ENCODE measurements around the gene PDE4D. TPM values are rescaled to one million over a fixed set of nuclear protein-coding genes. Genes with fewer than 3 reads are reported as not detected.
A peak's percentile ranks its signal among the peaks of the same experiment; 100 is the strongest.
"Not testable (repeated sequence)": the region's sequence is repeated elsewhere in the genome, so short reads cannot be mapped to it uniquely, and the experiment has no call there.

PDE4D gene
- total and polyA plus RNA-seq, 2 experiments from 2014 or later: 4.3 to 9.7 TPM

- Histone ChIP-seq H3K36me3 (ENCODE audit: low read depth) (no peaks in the 10 kb centered on the region), H2AFZ (no peak overlapping the region), H3K27me3 (replicated peaks; ENCODE audit: insufficient read depth) (peaks cover 23% of the 10 kb centered on the region; the same call in 1 of the 2 replicates), H3K79me2 (ENCODE audit: insufficient read depth) (no peaks in the 10 kb centered on the region), H3K27ac (no peak overlapping the region), H3K4me1 (ENCODE audit: insufficient read depth) (no peaks in the 10 kb centered on the region), H4K20me1 (ENCODE audit: insufficient read depth) (no peaks in the 10 kb centered on the region), H3K9ac (no peak overlapping the region), H3K4me3 (no peak overlapping the region), H3F3A (ENCODE audit: insufficient read depth) (no peaks in the 10 kb centered on the region), H3K9me2 (ENCODE audit: insufficient read depth) (no peaks in the 10 kb centered on the region), H3K4me2 (ENCODE audit: unreplicated experiment) (no peak overlapping the region), H3K9me3 (ENCODE audit: low read depth) (no peaks in the 10 kb centered on the region)
- in situ Hi-C loops (cut with MboI): loop anchor here (10.0 kb wide), 2 partner anchors 288 to 408 kb away; no protein-coding TSS in a partner anchor
- DNase-seq: no peak
- no peak for TF ChIP-seq EZH2 (IDR thresholded peaks at IDR 0.05; ENCODE audit: insufficient read depth, poor library complexity, severe bottlenecking)
- no peak for TF ChIP-seq EZH2phosphoT487 (IDR thresholded peaks at IDR 0.05; ENCODE audit: insufficient read depth, low read depth)
Observed at GRCh38 chr5:59387127-59387526, 506.4 kb downstream of the PDE4D start.

- Histone ChIP-seq H3K27ac (no peak overlapping the region), H3F3A (ENCODE audit: insufficient read depth) (no peaks in the 10 kb centered on the region), H4K20me1 (ENCODE audit: insufficient read depth) (no peaks in the 10 kb centered on the region), H3K9me2 (ENCODE audit: insufficient read depth) (no peaks in the 10 kb centered on the region), H3K4me3 (no peak overlapping the region), H3K36me3 (ENCODE audit: low read depth) (no peaks in the 10 kb centered on the region), H3K79me2 (ENCODE audit: insufficient read depth) (no peaks in the 10 kb centered on the region), H2AFZ (no peak overlapping the region), H3K27me3 (replicated peaks; ENCODE audit: insufficient read depth) (peaks cover 30% of the 10 kb centered on the region; the same call in 1 of the 2 replicates), H3K9me3 (ENCODE audit: low read depth) (no peaks in the 10 kb centered on the region), H3K9ac (no peak overlapping the region), H3K4me1 (ENCODE audit: insufficient read depth) (no peaks in the 10 kb centered on the region), H3K4me2 (ENCODE audit: unreplicated experiment) (no peak overlapping the region)
- no peak for TF ChIP-seq EZH2 (IDR thresholded peaks at IDR 0.05; ENCODE audit: insufficient read depth, poor library complexity, severe bottlenecking)
- TF ChIP-seq EZH2phosphoT487 (IDR thresholded peaks at IDR 0.05; ENCODE audit: insufficient read depth, low read depth): no peak
- 94 to 95% methylated on average over 2 of the region's 2 CpGs for WGBS, 2 experiments (ENCODE audit: low coverage in 1 of 2, low lambda C conversion rate in 2 of 2, missing lambda C conversion rate in 2 of 2)
- in situ Hi-C loops (cut with MboI): loop anchor here (10.0 kb wide), 2 partner anchors 289 to 409 kb away; no protein-coding TSS in a partner anchor
- DNase-seq: no peak
Observed at GRCh38 chr5:59385700-59386099, 507.8 kb downstream of the PDE4D start.

GRCh38 chr5:59380350-59380951 is 513.1 kb downstream of the PDE4D start:
- no peak overlapping the region for H3K4me3 ChIP-seq
- H3K4me1 ChIP-seq (ENCODE audit: insufficient read depth): no peaks in the 10 kb centered on the region
- H3K9me3 ChIP-seq (ENCODE audit: low read depth): no peaks in the 10 kb centered on the region
- H3K4me2 ChIP-seq (ENCODE audit: unreplicated experiment): peak overlapping the region; percentile 59
- peak; percentile 73 for DNase-seq
- no peaks in the 10 kb centered on the region for H3K36me3 ChIP-seq (ENCODE audit: low read depth)
- peak overlapping the region; percentile 49 for H2AFZ ChIP-seq
- no peaks in the 10 kb centered on the region for H4K20me1 ChIP-seq (ENCODE audit: insufficient read depth)
- TF ChIP-seq EZH2 (IDR thresholded peaks at IDR 0.05; ENCODE audit: insufficient read depth, poor library complexity, severe bottlenecking) (no peak), EZH2phosphoT487 (IDR thresholded peaks at IDR 0.05; ENCODE audit: insufficient read depth, low read depth) (0 out of 2 replicates have a peak, but pooled peaks have one; percentile 55)
- H3K9ac ChIP-seq: no peak overlapping the region
- H3F3A ChIP-seq (ENCODE audit: insufficient read depth): no peaks in the 10 kb centered on the region
- H3K27ac ChIP-seq: no peak overlapping the region
- no peaks in the 10 kb centered on the region for H3K79me2 ChIP-seq (ENCODE audit: insufficient read depth)
- in situ Hi-C loops (cut with MboI): loop anchor here (10.0 kb wide), 2 partner anchors 294 to 414 kb away; no protein-coding TSS in a partner anchor
- peaks cover 25% of the 10 kb centered on the region for H3K27me3 ChIP-seq (replicated peaks; ENCODE audit: insufficient read depth)
- WGBS, 2 experiments (ENCODE audit: low coverage in 1 of 2, low lambda C conversion rate in 2 of 2, missing lambda C conversion rate in 2 of 2): 0% methylated on average over 1 of the region's 1 CpG
- no peaks in the 10 kb centered on the region for H3K9me2 ChIP-seq (ENCODE audit: insufficient read depth)

GRCh38 chr5:59374036-59374435 is 519.5 kb downstream of the PDE4D start:
- not testable (repeated sequence) for H4K20me1 ChIP-seq (ENCODE audit: insufficient read depth); DNase-seq; H3K9me2 ChIP-seq (ENCODE audit: insufficient read depth); H3K4me3 ChIP-seq; H2AFZ ChIP-seq; H3K4me2 ChIP-seq (ENCODE audit: unreplicated experiment); H3K36me3 ChIP-seq (ENCODE audit: low read depth); H3F3A ChIP-seq (ENCODE audit: insufficient read depth); H3K27ac ChIP-seq; H3K9ac ChIP-seq; H3K4me1 ChIP-seq (ENCODE audit: insufficient read depth); H3K9me3 ChIP-seq (ENCODE audit: low read depth); H3K79me2 ChIP-seq (ENCODE audit: insufficient read depth)
- in situ Hi-C loops (cut with MboI): loop anchor here (10.0 kb wide), 1 partner anchor 179 kb away; no protein-coding TSS in a partner anchor
- 50 to 57% methylated on average over 1 of the region's 1 CpG for WGBS, 2 experiments (ENCODE audit: low coverage in 1 of 2, low lambda C conversion rate in 2 of 2, missing lambda C conversion rate in 2 of 2)
- H3K27me3 ChIP-seq (replicated peaks; ENCODE audit: insufficient read depth): peaks cover 58% of the 10 kb centered on the region

Measured in GM23248 (cell line).